ENCODE measurements around the gene G3BP1. TPM values are rescaled to one million over a fixed set of nuclear protein-coding genes. Genes with fewer than 3 reads are reported as not detected.

Gene G3BP1
- total RNA-seq, 4 donors from 2014 or later = 49.8 to 75.5 (median 63.1) TPM

DNA sequence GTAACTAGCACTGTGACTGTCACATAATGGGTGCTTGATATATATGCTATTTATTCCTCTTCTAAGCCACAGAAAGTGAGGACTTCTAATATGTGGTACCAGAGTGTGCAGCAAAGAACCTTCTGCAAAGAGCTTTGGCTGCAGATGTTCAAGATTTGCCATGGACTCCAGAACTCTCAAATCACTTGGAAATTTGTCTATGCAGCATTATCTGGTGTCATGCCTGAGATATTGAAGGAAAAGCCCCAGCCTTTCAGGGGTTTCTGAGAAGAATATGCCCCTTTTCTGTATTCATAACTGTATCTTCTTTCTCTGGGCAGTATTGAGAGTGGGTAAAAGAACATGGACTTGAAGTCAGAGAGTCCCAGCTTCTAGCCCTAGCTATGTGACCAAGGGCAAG is 4.8 kb upstream of the G3BP1 start:
- H3K9me3 ChIP-seq = no peaks in the 10 kb centered on the region
- intact Hi-C loops (cut with DNase I) = no loop called here
- TF ChIP-seq EP300 (IDR thresholded peaks at IDR 0.05) (no peak), POLR2A (IDR thresholded peaks at IDR 0.05; ENCODE audit: low read depth) (no peak), POLR2AphosphoS5 (IDR thresholded peaks at IDR 0.05) (no peak)
- TF ChIP-seq, protein P1, sequence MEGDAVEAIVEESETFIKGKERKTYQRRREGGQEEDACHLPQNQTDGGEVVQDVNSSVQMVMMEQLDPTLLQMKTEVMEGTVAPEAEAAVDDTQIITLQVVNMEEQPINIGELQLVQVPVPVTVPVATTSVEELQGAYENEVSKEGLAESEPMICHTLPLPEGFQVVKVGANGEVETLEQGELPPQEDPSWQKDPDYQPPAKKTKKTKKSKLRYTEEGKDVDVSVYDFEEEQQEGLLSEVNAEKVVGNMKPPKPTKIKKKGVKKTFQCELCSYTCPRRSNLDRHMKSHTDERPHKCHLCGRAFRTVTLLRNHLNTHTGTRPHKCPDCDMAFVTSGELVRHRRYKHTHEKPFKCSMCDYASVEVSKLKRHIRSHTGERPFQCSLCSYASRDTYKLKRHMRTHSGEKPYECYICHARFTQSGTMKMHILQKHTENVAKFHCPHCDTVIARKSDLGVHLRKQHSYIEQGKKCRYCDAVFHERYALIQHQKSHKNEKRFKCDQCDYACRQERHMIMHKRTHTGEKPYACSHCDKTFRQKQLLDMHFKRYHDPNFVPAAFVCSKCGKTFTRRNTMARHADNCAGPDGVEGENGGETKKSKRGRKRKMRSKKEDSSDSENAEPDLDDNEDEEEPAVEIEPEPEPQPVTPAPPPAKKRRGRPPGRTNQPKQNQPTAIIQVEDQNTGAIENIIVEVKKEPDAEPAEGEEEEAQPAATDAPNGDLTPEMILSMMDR (IDR thresholded peaks at IDR 0.05) = no peak
- H3K27ac ChIP-seq (replicated peaks in 1 of 4) = no peak overlapping the region
- no peaks in the 10 kb centered on the region for H3K36me3 ChIP-seq
- H3K27me3 ChIP-seq = no peaks in the 10 kb centered on the region
- DNase-seq (ENCODE audit: extremely low spot score) = no peak
- no peak overlapping the region for H3K4me3 ChIP-seq
- peaks cover 5 to 14% (median 11%) of the 10 kb centered on the region in 4 donors for H3K4me1 ChIP-seq

GRCh38 chr5:151770383-151771258 is 1.1 kb upstream of the G3BP1 start:
- H3K27me3 ChIP-seq = no peaks in the 10 kb centered on the region
- peak overlapping the region; percentile 69 to 79 (median 70) for H3K4me3 ChIP-seq
- peak overlapping the region; percentile 95 to 99 (median 97) for H3K27ac ChIP-seq (replicated peaks in 1 of 4)
- peaks cover 25 to 41% (median 39%) of the 10 kb centered on the region in 4 donors for H3K4me1 ChIP-seq
- TF ChIP-seq, protein P1 (IDR thresholded peaks at IDR 0.05) = no peak
- TF ChIP-seq POLR2A (IDR thresholded peaks at IDR 0.05; ENCODE audit: low read depth) (no peak), POLR2AphosphoS5 (IDR thresholded peaks at IDR 0.05) (peak in 1 of 2 donors; percentile 10), EP300 (IDR thresholded peaks at IDR 0.05) (no peak)
- 1% methylated on average over 20 of the region's 75 CpGs for WGBS
- H3K9me3 ChIP-seq = no peaks in the 10 kb centered on the region
- peak; percentile 94 for DNase-seq (ENCODE audit: extremely low spot score)
- intact Hi-C loops (cut with DNase I) = no loop called here
- no peaks in the 10 kb centered on the region for H3K36me3 ChIP-seq

GRCh38 chr5:151772029-151772845 is 483 bp downstream of the G3BP1 start:
- peak overlapping the region; percentile 79 to 87 (median 83) for H3K4me3 ChIP-seq
- DNase-seq (ENCODE audit: extremely low spot score) = no peak

DNA sequence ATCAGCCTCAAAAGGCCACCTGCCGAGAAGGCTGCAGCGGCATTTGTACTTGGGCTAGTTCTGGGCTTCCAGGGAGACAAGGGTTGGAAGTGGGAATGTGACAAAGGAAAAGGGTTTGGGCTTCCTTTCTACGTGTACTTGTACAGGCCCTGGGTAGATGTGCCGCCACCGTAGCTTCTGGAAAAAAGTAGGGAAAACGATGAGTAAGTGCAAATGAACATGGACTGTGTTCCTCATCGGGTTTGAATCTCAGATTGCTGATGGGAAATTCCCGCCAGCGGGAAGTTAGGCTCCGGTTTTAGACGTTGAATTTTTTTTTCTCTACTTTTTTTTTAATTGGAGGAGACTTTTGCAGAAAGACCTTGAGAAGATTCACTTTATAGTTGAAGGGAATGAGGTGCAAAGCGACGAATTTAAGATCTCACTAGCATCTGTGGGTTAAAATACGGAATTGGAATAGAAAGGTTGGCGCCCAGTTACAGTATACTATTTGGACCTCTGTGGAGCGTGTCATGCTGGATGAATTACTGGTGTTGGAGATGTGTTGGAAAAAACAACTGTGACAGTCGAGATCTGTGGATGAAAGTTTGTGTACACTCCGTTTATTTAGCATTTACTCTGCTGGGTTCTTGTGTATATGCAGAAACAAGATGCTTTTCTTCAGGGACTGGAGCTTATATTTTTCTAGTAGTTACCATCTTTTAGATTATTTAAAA is 1.2 kb downstream of the G3BP1 start:
- intact Hi-C loops (cut with DNase I) = no loop called here
- TF ChIP-seq POLR2A (IDR thresholded peaks at IDR 0.05; ENCODE audit: low read depth) = no peak
- TF ChIP-seq, protein P1 (IDR thresholded peaks at IDR 0.05) = no peak
- TF ChIP-seq POLR2AphosphoS5 (IDR thresholded peaks at IDR 0.05) = no peak
- no peak for TF ChIP-seq EP300 (IDR thresholded peaks at IDR 0.05)
- WGBS = 0% methylated on average over 18 of the region's 18 CpGs
- Histone ChIP-seq H3K9me3 (no peaks in the 10 kb centered on the region), H3K36me3 (peaks cover 0 to 6% (median 3%) of the 10 kb centered on the region in 4 donors), H3K27me3 (no peaks in the 10 kb centered on the region), H3K4me3 (peak overlapping the region; percentile 79 to 87 (median 83)), H3K27ac (replicated peaks in 1 of 4) (peak overlapping the region; percentile 92 to 96 (median 94)), H3K4me1 (peaks cover 47 to 64% (median 62%) of the 10 kb centered on the region in 4 donors)
- DNase-seq (ENCODE audit: extremely low spot score) = no peak

More at GRCh38 chr5:151772029-151772845, 483 bp downstream of the G3BP1 start:
- intact Hi-C loops (cut with DNase I) = no loop called here
- TF ChIP-seq POLR2AphosphoS5 (IDR thresholded peaks at IDR 0.05) = peak in 1 of 2 donors; percentile 29
- no peak for TF ChIP-seq EP300 (IDR thresholded peaks at IDR 0.05)
- TF ChIP-seq, protein P1 (IDR thresholded peaks at IDR 0.05) = no peak
- Histone ChIP-seq H3K27ac (replicated peaks in 1 of 4) (peak overlapping the region; percentile 92 to 96 (median 94)), H3K9me3 (no peaks in the 10 kb centered on the region), H3K27me3 (no peaks in the 10 kb centered on the region), H3K36me3 (peaks cover 0 to under 1% (median 0%) of the 10 kb centered on the region in 4 donors), H3K4me1 (peaks cover 39 to 57% (median 55%) of the 10 kb centered on the region in 4 donors)
- 0% methylated on average over 34 of the region's 87 CpGs for WGBS
